HEK293T (cell line): Measurements from ENCODE around the gene TNRC18.
"Not testable (repeated sequence)": the region's sequence is repeated elsewhere in the genome, so short reads cannot be mapped to it uniquely, and the experiment has no call there.

ENCODE experiments used
- ELF4 ChIP-seq: fragments of 450-650 bp; IDR thresholded peaks from 2 replicates; pipeline ENCODE4 v1.6.1; 2017; ENCODE audit warnings: antibody characterized with exemption
- FOXM1 ChIP-seq: fragments of 450-650 bp; IDR thresholded peaks from 2 replicates; pipeline ENCODE4 v1.6.1; 2017; ENCODE audit warnings: mild to moderate bottlenecking, borderline replicate concordance
- L3MBTL2 ChIP-seq: fragments of 450-650 bp; conservative IDR thresholded peaks from 2 replicates; pipeline ENCODE4 v1.6.1; 2016; ENCODE audit warnings: mild to moderate bottlenecking
- TARDBP ChIP-seq: fragments of 450-650 bp; IDR thresholded peaks from 2 replicates; pipeline ENCODE4 v1.6.1; 2016
- TF ChIP-seq, protein P1 (sequence below): fragments of 450-650 bp; IDR thresholded peaks from 2 replicates; pipeline ENCODE4 v1.6.1; 2016

GRCh38 chr7:5263066-5263465, 160.6 kb downstream of the TNRC18 start:
- TF ChIP-seq L3MBTL2, FOXM1, TARDBP, ELF4: not testable (repeated sequence)
- TF ChIP-seq, protein P1, sequence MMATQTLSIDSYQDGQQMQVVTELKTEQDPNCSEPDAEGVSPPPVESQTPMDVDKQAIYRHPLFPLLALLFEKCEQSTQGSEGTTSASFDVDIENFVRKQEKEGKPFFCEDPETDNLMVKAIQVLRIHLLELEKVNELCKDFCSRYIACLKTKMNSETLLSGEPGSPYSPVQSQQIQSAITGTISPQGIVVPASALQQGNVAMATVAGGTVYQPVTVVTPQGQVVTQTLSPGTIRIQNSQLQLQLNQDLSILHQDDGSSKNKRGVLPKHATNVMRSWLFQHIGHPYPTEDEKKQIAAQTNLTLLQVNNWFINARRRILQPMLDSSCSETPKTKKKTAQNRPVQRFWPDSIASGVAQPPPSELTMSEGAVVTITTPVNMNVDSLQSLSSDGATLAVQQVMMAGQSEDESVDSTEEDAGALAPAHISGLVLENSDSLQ: not testable (repeated sequence)
